PFSK-1 (cell line): ENCODE data around the gene SMTNL2.

ENCODE experiments used
- FOXP2 ChIP-seq: optimal IDR thresholded peaks from 2 replicates; pipeline ENCODE3; 2011; ENCODE audit warnings: borderline replicate concordance, control low read depth, inconsistent platforms; ENCODE audit not compliant: insufficient read depth; ENCODE audit errors: extremely low read length, extremely low read depth
- POLR2AphosphoS5 ChIP-seq: IDR thresholded peaks from 2 replicates; pipeline ENCODE4 v1.6.1; 2012; ENCODE audit warnings: low read depth, mild to moderate bottlenecking, control low read depth, low read length, moderate library complexity
- SIN3A ChIP-seq: IDR thresholded peaks from 2 replicates; pipeline ENCODE4 v1.6.1; 2012; ENCODE audit warnings: mild to moderate bottlenecking, low read length, moderate library complexity, borderline replicate concordance; ENCODE audit not compliant: insufficient read depth
- TAF1 ChIP-seq: IDR thresholded peaks from 2 replicates; pipeline ENCODE4 v1.6.1; 2012; ENCODE audit warnings: low read length, control low read depth, borderline replicate concordance; ENCODE audit not compliant: insufficient read depth
- TF ChIP-seq, protein P1 (sequence below), 2 experiments: IDR thresholded peaks; 2 replicates each; pipeline versions ENCODE4 v1.6.1 to v1.8.0; 2011 to 2012; ENCODE audit warnings: low read depth in 2 of 2, low read length in 2 of 2, control low read depth in 1 of 2, inconsistent platforms in 1 of 2, mild to moderate bottlenecking in 1 of 2, moderate library complexity in 1 of 2; ENCODE audit not compliant: insufficient read depth in 1 of 2

DNA sequence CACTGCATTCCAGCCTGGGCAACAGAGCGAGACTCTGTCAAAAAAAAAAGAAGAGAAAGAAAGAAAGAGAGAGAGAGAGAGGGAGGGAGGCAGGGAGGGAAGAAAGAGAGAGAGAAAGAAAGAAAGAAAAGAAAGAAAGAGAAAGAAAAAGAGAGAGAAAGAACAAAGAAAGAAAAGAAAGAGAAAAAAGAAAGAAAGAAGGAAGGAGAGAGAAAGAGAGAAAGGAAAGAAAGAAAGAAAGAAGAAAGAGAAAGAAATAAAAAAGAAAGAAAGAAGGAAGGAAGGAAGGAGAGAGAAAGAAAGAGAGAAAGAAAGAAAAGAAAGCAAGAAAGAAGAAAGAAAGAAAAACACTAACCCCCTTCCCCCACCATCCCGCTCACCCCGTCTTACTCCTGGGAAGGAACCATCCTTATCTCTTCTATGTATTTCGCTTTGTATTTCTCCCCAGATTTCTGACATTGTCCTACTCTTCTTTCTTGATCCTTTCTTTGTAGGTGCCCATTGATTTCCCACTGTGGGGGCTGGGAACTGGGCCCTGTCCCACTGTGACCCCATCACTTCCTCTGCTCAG is 36.3 kb downstream of the SMTNL2 start:
- TF ChIP-seq, protein P1, sequence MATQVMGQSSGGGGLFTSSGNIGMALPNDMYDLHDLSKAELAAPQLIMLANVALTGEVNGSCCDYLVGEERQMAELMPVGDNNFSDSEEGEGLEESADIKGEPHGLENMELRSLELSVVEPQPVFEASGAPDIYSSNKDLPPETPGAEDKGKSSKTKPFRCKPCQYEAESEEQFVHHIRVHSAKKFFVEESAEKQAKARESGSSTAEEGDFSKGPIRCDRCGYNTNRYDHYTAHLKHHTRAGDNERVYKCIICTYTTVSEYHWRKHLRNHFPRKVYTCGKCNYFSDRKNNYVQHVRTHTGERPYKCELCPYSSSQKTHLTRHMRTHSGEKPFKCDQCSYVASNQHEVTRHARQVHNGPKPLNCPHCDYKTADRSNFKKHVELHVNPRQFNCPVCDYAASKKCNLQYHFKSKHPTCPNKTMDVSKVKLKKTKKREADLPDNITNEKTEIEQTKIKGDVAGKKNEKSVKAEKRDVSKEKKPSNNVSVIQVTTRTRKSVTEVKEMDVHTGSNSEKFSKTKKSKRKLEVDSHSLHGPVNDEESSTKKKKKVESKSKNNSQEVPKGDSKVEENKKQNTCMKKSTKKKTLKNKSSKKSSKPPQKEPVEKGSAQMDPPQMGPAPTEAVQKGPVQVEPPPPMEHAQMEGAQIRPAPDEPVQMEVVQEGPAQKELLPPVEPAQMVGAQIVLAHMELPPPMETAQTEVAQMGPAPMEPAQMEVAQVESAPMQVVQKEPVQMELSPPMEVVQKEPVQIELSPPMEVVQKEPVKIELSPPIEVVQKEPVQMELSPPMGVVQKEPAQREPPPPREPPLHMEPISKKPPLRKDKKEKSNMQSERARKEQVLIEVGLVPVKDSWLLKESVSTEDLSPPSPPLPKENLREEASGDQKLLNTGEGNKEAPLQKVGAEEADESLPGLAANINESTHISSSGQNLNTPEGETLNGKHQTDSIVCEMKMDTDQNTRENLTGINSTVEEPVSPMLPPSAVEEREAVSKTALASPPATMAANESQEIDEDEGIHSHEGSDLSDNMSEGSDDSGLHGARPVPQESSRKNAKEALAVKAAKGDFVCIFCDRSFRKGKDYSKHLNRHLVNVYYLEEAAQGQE (IDR thresholded peaks at IDR 0.05; ENCODE audit: insufficient read depth in 1 of 2, low read depth in 2 of 2, low read length in 2 of 2) = no peak
- TF ChIP-seq POLR2AphosphoS5 (no peak), TAF1 (no peak), SIN3A (no peak), FOXP2 (no peak)
